ENCODE data around the gene PPP2R5B. TPM values are rescaled to one million over a fixed set of nuclear protein-coding genes. Genes with fewer than 3 reads are reported as not detected.

The PPP2R5B gene
- total RNA-seq, 1 donor from 2014 or later, result 5.7 TPM

DNA sequence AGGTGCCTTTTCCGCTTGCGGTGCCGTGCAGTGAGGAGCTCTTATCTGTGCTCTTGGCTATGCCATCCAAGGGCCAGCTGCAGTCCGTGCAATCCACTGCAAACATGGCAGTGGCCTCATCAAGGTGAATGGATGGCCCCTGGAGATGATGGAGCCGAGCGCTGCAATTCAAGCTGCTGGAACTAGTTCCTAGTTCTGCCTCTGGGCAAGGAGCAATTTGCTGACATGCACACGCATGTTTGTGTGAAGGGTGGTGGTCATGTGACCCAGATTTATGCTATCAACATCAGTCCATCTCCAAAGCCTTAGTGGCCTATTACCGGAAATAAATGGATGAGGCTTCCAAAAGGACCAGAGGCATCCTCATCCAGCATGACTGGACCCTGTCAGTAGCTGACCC lies 43.0 kb upstream of the PPP2R5B start:
- Histone ChIP-seq H3K27me3 (no peaks in the 10 kb centered on the region), H3K9ac (no peak overlapping the region), H3F3A (ENCODE audit: low read depth) (peaks cover 15% of the 10 kb centered on the region), H2AFZ (replicated peaks) (no peak overlapping the region), H3K79me2 (ENCODE audit: low read depth) (peaks cover 14% of the 10 kb centered on the region), H3K9me3 (ENCODE audit: low read depth) (no peaks in the 10 kb centered on the region), H4K20me1 (ENCODE audit: low read depth) (peaks cover 10% of the 10 kb centered on the region), H3K4me1 (peaks cover 18% of the 10 kb centered on the region), H3K4me3 (no peak overlapping the region), H3K36me3 (no peaks in the 10 kb centered on the region), H3K4me2 (no peak overlapping the region), H3K27ac (no peak overlapping the region)
- no peak for DNase-seq (ENCODE audit: low spot score)
- no peak overlapping the region for H3K27ac Mint-ChIP-seq
- peaks cover 29% of the 10 kb centered on the region for H3K4me1 Mint-ChIP-seq
- H3K4me3 Mint-ChIP-seq, result peak overlapping the region; percentile 98
- H3K9me3 Mint-ChIP-seq, result no peaks in the 10 kb centered on the region
- no peaks in the 10 kb centered on the region for H3K36me3 Mint-ChIP-seq
- TF ChIP-seq EZH2phosphoT487 (IDR thresholded peaks at IDR 0.05) (no peak), EZH2 (IDR thresholded peaks at IDR 0.05) (no peak)
- TF ChIP-seq, protein P1, sequence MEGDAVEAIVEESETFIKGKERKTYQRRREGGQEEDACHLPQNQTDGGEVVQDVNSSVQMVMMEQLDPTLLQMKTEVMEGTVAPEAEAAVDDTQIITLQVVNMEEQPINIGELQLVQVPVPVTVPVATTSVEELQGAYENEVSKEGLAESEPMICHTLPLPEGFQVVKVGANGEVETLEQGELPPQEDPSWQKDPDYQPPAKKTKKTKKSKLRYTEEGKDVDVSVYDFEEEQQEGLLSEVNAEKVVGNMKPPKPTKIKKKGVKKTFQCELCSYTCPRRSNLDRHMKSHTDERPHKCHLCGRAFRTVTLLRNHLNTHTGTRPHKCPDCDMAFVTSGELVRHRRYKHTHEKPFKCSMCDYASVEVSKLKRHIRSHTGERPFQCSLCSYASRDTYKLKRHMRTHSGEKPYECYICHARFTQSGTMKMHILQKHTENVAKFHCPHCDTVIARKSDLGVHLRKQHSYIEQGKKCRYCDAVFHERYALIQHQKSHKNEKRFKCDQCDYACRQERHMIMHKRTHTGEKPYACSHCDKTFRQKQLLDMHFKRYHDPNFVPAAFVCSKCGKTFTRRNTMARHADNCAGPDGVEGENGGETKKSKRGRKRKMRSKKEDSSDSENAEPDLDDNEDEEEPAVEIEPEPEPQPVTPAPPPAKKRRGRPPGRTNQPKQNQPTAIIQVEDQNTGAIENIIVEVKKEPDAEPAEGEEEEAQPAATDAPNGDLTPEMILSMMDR (IDR thresholded peaks at IDR 0.05), result no peak
- peaks cover 9% of the 10 kb centered on the region for H3K27me3 Mint-ChIP-seq (ENCODE audit: insufficient read depth, low read depth)

DNA sequence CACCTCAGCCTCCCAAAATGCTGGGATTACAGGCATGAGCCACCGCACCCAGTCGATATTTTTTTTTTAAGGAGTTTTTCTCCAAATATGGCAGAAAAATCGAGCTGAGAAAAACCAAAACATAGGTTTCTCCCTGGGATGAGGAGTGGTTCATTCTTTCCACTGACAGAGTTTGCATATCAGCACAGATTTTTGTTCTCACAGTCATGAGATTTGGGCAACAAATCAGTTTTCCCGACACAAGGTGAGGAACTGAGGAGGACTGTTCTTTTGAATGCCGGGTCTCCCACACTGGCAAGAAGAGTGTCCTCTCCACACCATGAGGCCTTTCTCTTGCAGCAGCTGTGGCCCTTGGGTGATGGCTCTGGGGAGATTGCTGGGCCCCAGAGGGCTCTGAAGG lies 42.2 kb upstream of the PPP2R5B start:
- H3K4me2 ChIP-seq, result no peak overlapping the region
- H3K4me3 ChIP-seq, result no peak overlapping the region
- no peak overlapping the region for H3K4me3 Mint-ChIP-seq

DNA sequence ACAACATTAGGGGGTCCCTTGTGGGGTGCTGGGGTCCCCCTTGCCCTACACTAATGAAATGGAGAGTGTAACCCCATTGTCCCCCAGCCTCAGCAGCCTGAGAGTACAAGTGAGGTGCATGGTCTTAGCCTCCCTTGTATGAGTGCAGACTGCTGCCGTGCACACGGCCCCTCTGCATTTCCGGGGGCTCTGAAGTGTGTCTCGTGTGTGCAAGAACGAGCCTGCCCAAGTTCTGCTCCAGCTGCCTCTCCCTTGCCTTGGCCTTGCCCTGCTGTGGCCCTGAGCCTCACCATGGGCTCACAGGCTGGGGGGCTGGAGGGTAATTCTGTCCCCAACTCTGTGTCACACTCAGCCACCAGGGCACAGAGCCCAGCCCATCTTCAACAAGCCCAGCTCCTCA lies 40.9 kb upstream of the PPP2R5B start:
- Mint-ChIP-seq H3K4me3 (no peak overlapping the region), H3K9me3 (no peaks in the 10 kb centered on the region), H3K27ac (no peak overlapping the region), H3K27me3 (ENCODE audit: insufficient read depth, low read depth) (peaks cover 7% of the 10 kb centered on the region), H3K36me3 (no peaks in the 10 kb centered on the region), H3K4me1 (peaks cover 28% of the 10 kb centered on the region)
- H3K27me3 ChIP-seq, result no peaks in the 10 kb centered on the region
- no peak overlapping the region for H3K4me3 ChIP-seq
- H3K79me2 ChIP-seq (ENCODE audit: low read depth), result no peaks in the 10 kb centered on the region
- DNase-seq (ENCODE audit: low spot score), result no peak
- H3K4me1 ChIP-seq, result peaks cover 15% of the 10 kb centered on the region
- no peak overlapping the region for H2AFZ ChIP-seq (replicated peaks)
- no peak overlapping the region for H3K4me2 ChIP-seq
- H3K9me3 ChIP-seq (ENCODE audit: low read depth), result no peaks in the 10 kb centered on the region
- TF ChIP-seq EZH2phosphoT487 (IDR thresholded peaks at IDR 0.05) (no peak), EZH2 (IDR thresholded peaks at IDR 0.05) (no peak)
- TF ChIP-seq, protein P1 (IDR thresholded peaks at IDR 0.05), result no peak
- no peak overlapping the region for H3K9ac ChIP-seq
- H4K20me1 ChIP-seq (ENCODE audit: low read depth), result no peaks in the 10 kb centered on the region
- peaks cover 14% of the 10 kb centered on the region for H3F3A ChIP-seq (ENCODE audit: low read depth)
- no peaks in the 10 kb centered on the region for H3K36me3 ChIP-seq
- no peak overlapping the region for H3K27ac ChIP-seq

More for the DNA sequence above, 42.2 kb upstream of the PPP2R5B start:
- TF ChIP-seq EZH2 (IDR thresholded peaks at IDR 0.05), result no peak
- TF ChIP-seq EZH2phosphoT487 (IDR thresholded peaks at IDR 0.05), result no peak
- TF ChIP-seq, protein P1 (IDR thresholded peaks at IDR 0.05), result no peak
- DNase-seq (ENCODE audit: low spot score), result no peak
- Histone ChIP-seq H3K27ac (no peak overlapping the region), H3K9ac (no peak overlapping the region), H2AFZ (replicated peaks) (no peak overlapping the region), H3K9me3 (ENCODE audit: low read depth) (no peaks in the 10 kb centered on the region), H4K20me1 (ENCODE audit: low read depth) (peaks cover 3% of the 10 kb centered on the region), H3F3A (ENCODE audit: low read depth) (peaks cover 15% of the 10 kb centered on the region), H3K27me3 (no peaks in the 10 kb centered on the region), H3K79me2 (ENCODE audit: low read depth) (peaks cover 8% of the 10 kb centered on the region), H3K4me1 (peaks cover 11% of the 10 kb centered on the region), H3K36me3 (no peaks in the 10 kb centered on the region)
- peaks cover 8% of the 10 kb centered on the region for H3K27me3 Mint-ChIP-seq (ENCODE audit: insufficient read depth, low read depth)
- no peaks in the 10 kb centered on the region for H3K36me3 Mint-ChIP-seq
- peaks cover 22% of the 10 kb centered on the region for H3K4me1 Mint-ChIP-seq
- H3K27ac Mint-ChIP-seq, result no peak overlapping the region
- H3K9me3 Mint-ChIP-seq, result no peaks in the 10 kb centered on the region
